GM20000 (cell line): ENCODE measurements around the gene VEGFB.

ENCODE experiments used
- DNase-seq: peaks from one replicate; pipeline ENCODE4 v3.0.0; 2012; ENCODE audit warnings: low spot score
- CTCF ChIP-seq: IDR thresholded peaks from 2 replicates; pipeline ENCODE4 v1.5.1; 2012; ENCODE audit warnings: mild to moderate bottlenecking, control low read depth; ENCODE audit errors: extremely low read depth, missing control alignments

VEGFB gene

GRCh38 chr11:64261556-64262080, 27.2 kb downstream of the VEGFB start:
- no peak for DNase-seq
- no peak for TF ChIP-seq CTCF

GRCh38 chr11:64262271-64263002, 28.1 kb downstream of the VEGFB start:
- DNase-seq, result no peak
- no peak for TF ChIP-seq CTCF

- TF ChIP-seq CTCF, result no peak
- DNase-seq, result no peak
These were observed 28.9 kb downstream of the VEGFB start for GRCh38 chr11:64263021-64263946.

GRCh38 chr11:64263947-64264317, 29.5 kb downstream of the VEGFB start:
- no peak for DNase-seq
- TF ChIP-seq CTCF, result no peak

GRCh38 chr11:64264371-64264852, 30.0 kb downstream of the VEGFB start:
- no peak for DNase-seq
- TF ChIP-seq CTCF, result no peak

GRCh38 chr11:64265176-64266160, 31.1 kb downstream of the VEGFB start:
- TF ChIP-seq CTCF, result no peak
- DNase-seq, result no peak
